ENCODE measurements around the gene MPV17. TPM values are rescaled to one million over a fixed set of nuclear protein-coding genes. Genes with fewer than 3 reads are reported as not detected.
A peak's percentile ranks its signal among the peaks of the same experiment; 100 is the strongest.

Gene MPV17
- total RNA-seq, 1 experiment from 2014 or later: 51.5 TPM

DNA sequence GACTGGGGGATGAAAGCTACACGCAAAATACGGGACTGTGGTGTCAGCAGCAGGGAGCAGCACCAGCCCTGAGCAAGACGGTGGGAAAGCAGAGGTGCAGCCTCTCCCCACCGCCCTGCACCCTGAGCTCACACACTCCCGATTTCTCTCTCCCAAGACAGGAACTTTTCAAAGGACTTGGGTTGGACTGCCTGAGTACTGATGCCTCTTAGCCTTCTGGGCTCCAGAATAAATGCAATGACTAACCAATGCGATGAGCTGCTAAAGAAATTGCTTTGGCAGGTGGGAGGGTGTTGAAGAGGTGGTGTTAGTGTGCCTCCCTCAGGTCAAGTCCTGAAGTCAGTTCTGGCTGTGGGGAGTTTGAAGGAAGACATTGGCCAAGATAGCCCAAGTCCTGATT lies 31.0 kb downstream of the MPV17 start:
- Mint-ChIP-seq H3K4me1 (peaks cover 18% of the 10 kb centered on the region), H3K9me3 (no peaks in the 10 kb centered on the region), H3K27me3 (ENCODE audit: low read depth) (no peaks in the 10 kb centered on the region), H3K36me3 (no peaks in the 10 kb centered on the region), H3K27ac (no peak overlapping the region), H3K4me3 (peak overlapping the region; percentile 29)
- DNase-seq (ENCODE audit: low spot score) (peak; percentile 35), ATAC-seq (peak; percentile 95)
- ChIA-PET POLR2A (interaction anchor here (0.6 to 1.5 kb wide), 6 partner anchors 10 to 209 kb away, joined by 3 to 6 read pairs (median 3); partner anchors contain the start of gene TRIM54), CTCF (interaction anchor here (0.6 to 7.9 kb wide), 33 partner anchors 11 to 330 kb away, joined by 3 to 153 read pairs (median 5); partner anchors contain the start of genes ATRAID, KHK, PREB and SLC30A3)
- TF ChIP-seq, protein P1, sequence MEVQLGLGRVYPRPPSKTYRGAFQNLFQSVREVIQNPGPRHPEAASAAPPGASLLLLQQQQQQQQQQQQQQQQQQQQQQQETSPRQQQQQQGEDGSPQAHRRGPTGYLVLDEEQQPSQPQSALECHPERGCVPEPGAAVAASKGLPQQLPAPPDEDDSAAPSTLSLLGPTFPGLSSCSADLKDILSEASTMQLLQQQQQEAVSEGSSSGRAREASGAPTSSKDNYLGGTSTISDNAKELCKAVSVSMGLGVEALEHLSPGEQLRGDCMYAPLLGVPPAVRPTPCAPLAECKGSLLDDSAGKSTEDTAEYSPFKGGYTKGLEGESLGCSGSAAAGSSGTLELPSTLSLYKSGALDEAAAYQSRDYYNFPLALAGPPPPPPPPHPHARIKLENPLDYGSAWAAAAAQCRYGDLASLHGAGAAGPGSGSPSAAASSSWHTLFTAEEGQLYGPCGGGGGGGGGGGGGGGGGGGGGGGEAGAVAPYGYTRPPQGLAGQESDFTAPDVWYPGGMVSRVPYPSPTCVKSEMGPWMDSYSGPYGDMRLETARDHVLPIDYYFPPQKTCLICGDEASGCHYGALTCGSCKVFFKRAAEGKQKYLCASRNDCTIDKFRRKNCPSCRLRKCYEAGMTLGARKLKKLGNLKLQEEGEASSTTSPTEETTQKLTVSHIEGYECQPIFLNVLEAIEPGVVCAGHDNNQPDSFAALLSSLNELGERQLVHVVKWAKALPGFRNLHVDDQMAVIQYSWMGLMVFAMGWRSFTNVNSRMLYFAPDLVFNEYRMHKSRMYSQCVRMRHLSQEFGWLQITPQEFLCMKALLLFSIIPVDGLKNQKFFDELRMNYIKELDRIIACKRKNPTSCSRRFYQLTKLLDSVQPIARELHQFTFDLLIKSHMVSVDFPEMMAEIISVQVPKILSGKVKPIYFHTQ (CRISPR knock-in tag; IDR thresholded peaks at IDR 0.05): no peak
- TF ChIP-seq, protein P2, sequence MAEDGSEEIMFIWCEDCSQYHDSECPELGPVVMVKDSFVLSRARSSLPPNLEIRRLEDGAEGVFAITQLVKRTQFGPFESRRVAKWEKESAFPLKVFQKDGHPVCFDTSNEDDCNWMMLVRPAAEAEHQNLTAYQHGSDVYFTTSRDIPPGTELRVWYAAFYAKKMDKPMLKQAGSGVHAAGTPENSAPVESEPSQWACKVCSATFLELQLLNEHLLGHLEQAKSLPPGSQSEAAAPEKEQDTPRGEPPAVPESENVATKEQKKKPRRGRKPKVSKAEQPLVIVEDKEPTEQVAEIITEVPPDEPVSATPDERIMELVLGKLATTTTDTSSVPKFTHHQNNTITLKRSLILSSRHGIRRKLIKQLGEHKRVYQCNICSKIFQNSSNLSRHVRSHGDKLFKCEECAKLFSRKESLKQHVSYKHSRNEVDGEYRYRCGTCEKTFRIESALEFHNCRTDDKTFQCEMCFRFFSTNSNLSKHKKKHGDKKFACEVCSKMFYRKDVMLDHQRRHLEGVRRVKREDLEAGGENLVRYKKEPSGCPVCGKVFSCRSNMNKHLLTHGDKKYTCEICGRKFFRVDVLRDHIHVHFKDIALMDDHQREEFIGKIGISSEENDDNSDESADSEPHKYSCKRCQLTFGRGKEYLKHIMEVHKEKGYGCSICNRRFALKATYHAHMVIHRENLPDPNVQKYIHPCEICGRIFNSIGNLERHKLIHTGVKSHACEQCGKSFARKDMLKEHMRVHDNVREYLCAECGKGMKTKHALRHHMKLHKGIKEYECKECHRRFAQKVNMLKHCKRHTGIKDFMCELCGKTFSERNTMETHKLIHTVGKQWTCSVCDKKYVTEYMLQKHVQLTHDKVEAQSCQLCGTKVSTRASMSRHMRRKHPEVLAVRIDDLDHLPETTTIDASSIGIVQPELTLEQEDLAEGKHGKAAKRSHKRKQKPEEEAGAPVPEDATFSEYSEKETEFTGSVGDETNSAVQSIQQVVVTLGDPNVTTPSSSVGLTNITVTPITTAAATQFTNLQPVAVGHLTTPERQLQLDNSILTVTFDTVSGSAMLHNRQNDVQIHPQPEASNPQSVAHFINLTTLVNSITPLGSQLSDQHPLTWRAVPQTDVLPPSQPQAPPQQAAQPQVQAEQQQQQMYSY (CRISPR knock-in tag; IDR thresholded peaks at IDR 0.05): peak; percentile 42; the same call in 1 of the 2 replicates

DNA sequence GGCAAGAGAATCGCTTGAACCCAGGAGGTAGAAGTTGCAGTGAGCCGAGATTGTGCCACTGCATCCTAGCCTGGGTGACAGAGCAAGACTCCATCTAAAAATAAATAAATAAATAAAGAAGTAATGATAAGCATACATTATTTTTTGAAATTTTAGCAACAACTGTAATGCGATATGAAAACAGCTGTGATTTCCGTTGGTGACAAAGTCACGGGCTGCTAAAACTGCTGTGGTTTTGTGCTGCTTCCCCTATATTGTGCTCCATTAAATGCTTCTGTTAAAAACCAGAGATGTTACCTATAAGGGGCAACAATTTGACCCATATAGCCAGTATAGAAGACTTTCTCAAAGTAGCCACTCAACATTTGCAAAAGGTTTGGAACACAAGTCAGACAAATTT lies 32.3 kb downstream of the MPV17 start:
- no peak overlapping the region for H3K27ac Mint-ChIP-seq
- no peak for TF ChIP-seq ZNF416 (CRISPR knock-in tag; IDR thresholded peaks at IDR 0.05)
- TF ChIP-seq, protein P3, sequence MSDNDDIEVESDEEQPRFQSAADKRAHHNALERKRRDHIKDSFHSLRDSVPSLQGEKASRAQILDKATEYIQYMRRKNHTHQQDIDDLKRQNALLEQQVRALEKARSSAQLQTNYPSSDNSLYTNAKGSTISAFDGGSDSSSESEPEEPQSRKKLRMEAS (CRISPR knock-in tag; IDR thresholded peaks at IDR 0.05): no peak
- TF ChIP-seq, protein P4, sequence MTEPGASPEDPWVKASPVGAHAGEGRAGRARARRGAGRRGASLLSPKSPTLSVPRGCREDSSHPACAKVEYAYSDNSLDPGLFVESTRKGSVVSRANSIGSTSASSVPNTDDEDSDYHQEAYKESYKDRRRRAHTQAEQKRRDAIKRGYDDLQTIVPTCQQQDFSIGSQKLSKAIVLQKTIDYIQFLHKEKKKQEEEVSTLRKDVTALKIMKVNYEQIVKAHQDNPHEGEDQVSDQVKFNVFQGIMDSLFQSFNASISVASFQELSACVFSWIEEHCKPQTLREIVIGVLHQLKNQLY (CRISPR knock-in tag; IDR thresholded peaks at IDR 0.05): no peak
- TF ChIP-seq ZNF423 (CRISPR knock-in tag; IDR thresholded peaks at IDR 0.05): no peak
- TF ChIP-seq, protein P2 (CRISPR knock-in tag; IDR thresholded peaks at IDR 0.05): no peak
- TF ChIP-seq ZNF138 (CRISPR knock-in tag; conservative IDR thresholded peaks at IDR 0.05): no peak
- no peak for TF ChIP-seq SOX15 (CRISPR knock-in tag; IDR thresholded peaks at IDR 0.05)
- TF ChIP-seq ZNF121 (CRISPR knock-in tag; IDR thresholded peaks at IDR 0.05): no peak
- TF ChIP-seq, protein P5, sequence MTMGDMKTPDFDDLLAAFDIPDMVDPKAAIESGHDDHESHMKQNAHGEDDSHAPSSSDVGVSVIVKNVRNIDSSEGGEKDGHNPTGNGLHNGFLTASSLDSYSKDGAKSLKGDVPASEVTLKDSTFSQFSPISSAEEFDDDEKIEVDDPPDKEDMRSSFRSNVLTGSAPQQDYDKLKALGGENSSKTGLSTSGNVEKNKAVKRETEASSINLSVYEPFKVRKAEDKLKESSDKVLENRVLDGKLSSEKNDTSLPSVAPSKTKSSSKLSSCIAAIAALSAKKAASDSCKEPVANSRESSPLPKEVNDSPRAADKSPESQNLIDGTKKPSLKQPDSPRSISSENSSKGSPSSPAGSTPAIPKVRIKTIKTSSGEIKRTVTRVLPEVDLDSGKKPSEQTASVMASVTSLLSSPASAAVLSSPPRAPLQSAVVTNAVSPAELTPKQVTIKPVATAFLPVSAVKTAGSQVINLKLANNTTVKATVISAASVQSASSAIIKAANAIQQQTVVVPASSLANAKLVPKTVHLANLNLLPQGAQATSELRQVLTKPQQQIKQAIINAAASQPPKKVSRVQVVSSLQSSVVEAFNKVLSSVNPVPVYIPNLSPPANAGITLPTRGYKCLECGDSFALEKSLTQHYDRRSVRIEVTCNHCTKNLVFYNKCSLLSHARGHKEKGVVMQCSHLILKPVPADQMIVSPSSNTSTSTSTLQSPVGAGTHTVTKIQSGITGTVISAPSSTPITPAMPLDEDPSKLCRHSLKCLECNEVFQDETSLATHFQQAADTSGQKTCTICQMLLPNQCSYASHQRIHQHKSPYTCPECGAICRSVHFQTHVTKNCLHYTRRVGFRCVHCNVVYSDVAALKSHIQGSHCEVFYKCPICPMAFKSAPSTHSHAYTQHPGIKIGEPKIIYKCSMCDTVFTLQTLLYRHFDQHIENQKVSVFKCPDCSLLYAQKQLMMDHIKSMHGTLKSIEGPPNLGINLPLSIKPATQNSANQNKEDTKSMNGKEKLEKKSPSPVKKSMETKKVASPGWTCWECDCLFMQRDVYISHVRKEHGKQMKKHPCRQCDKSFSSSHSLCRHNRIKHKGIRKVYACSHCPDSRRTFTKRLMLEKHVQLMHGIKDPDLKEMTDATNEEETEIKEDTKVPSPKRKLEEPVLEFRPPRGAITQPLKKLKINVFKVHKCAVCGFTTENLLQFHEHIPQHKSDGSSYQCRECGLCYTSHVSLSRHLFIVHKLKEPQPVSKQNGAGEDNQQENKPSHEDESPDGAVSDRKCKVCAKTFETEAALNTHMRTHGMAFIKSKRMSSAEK (CRISPR knock-in tag; IDR thresholded peaks at IDR 0.05; ENCODE audit: borderline replicate concordance): no peak
- TF ChIP-seq, protein P6, sequence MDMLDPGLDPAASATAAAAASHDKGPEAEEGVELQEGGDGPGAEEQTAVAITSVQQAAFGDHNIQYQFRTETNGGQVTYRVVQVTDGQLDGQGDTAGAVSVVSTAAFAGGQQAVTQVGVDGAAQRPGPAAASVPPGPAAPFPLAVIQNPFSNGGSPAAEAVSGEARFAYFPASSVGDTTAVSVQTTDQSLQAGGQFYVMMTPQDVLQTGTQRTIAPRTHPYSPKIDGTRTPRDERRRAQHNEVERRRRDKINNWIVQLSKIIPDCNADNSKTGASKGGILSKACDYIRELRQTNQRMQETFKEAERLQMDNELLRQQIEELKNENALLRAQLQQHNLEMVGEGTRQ (CRISPR knock-in tag; IDR thresholded peaks at IDR 0.05): no peak
- TF ChIP-seq ZNF263 (CRISPR knock-in tag; IDR thresholded peaks at IDR 0.05; ENCODE audit: low read depth): no peak
- no peak for TF ChIP-seq JAZF1 (CRISPR knock-in tag; IDR thresholded peaks at IDR 0.05)
- TF ChIP-seq SMAD3 (CRISPR knock-in tag; IDR thresholded peaks at IDR 0.05; ENCODE audit: borderline replicate concordance): no peak
- TF ChIP-seq, protein P7, sequence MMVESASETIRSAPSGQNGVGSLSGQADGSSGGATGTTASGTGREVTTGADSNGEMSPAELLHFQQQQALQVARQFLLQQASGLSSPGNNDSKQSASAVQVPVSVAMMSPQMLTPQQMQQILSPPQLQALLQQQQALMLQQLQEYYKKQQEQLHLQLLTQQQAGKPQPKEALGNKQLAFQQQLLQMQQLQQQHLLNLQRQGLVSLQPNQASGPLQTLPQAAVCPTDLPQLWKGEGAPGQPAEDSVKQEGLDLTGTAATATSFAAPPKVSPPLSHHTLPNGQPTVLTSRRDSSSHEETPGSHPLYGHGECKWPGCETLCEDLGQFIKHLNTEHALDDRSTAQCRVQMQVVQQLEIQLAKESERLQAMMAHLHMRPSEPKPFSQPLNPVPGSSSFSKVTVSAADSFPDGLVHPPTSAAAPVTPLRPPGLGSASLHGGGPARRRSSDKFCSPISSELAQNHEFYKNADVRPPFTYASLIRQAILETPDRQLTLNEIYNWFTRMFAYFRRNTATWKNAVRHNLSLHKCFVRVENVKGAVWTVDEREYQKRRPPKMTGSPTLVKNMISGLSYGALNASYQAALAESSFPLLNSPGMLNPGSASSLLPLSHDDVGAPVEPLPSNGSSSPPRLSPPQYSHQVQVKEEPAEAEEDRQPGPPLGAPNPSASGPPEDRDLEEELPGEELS (CRISPR knock-in tag; IDR thresholded peaks at IDR 0.05): no peak
- H3K4me1 Mint-ChIP-seq: peaks cover 28% of the 10 kb centered on the region
- no peaks in the 10 kb centered on the region for H3K9me3 Mint-ChIP-seq
- POLR2A ChIA-PET: no interaction called here
- no peak for ATAC-seq
- no peaks in the 10 kb centered on the region for H3K36me3 Mint-ChIP-seq
- H3K4me3 Mint-ChIP-seq: no peak overlapping the region
- H3K27me3 Mint-ChIP-seq (ENCODE audit: low read depth): no peaks in the 10 kb centered on the region
- CTCF ChIA-PET: interaction anchor here (1.5 to 7.9 kb wide), 4 partner anchors 10 to 274 kb away, joined by 9 to 153 read pairs (median 11); partner anchors contain the start of genes KHK, TRIM54 and UCN
- DNase-seq (ENCODE audit: low spot score): no peak
